Measurements from ENCODE around the gene ANKRD50.

DNA sequence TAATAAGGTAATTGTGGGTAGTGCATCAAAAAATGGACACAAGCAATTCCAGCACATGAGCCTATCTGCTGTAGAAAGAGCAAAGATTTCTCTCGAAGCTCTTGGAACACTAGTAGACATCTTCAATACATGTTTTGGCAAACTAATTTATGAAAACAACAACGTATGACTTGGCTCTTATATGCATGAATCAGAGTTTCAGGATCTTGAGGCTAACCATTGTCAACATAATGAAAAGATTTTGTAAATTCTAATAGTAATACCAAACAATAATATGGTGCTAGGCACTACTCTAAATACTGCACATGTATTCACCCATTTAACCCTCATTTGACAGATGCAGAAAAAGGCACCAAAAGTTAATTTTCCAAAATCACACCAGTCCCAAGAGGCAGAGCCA, 25.1 kb upstream of the ANKRD50 start:
- TF ChIP-seq HNRNPK (IDR thresholded peaks at IDR 0.05; ENCODE audit: low read depth, low read length, poor library complexity, severe bottlenecking) (no peak), ZNF274 (CRISPR knock-in tag; IDR thresholded peaks at IDR 0.05) (no peak), TCF7L2 (IDR thresholded peaks at IDR 0.05; ENCODE audit: low read depth, low read length) (no peak), DNMT1 (CRISPR knock-in tag; IDR thresholded peaks at IDR 0.05) (no peak), MEF2D (CRISPR knock-in tag; IDR thresholded peaks at IDR 0.05) (no peak)
- TF ChIP-seq, protein P1, sequence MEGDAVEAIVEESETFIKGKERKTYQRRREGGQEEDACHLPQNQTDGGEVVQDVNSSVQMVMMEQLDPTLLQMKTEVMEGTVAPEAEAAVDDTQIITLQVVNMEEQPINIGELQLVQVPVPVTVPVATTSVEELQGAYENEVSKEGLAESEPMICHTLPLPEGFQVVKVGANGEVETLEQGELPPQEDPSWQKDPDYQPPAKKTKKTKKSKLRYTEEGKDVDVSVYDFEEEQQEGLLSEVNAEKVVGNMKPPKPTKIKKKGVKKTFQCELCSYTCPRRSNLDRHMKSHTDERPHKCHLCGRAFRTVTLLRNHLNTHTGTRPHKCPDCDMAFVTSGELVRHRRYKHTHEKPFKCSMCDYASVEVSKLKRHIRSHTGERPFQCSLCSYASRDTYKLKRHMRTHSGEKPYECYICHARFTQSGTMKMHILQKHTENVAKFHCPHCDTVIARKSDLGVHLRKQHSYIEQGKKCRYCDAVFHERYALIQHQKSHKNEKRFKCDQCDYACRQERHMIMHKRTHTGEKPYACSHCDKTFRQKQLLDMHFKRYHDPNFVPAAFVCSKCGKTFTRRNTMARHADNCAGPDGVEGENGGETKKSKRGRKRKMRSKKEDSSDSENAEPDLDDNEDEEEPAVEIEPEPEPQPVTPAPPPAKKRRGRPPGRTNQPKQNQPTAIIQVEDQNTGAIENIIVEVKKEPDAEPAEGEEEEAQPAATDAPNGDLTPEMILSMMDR (CRISPR knock-in tag; IDR thresholded peaks at IDR 0.05): no peak
- TF ChIP-seq, protein P2, sequence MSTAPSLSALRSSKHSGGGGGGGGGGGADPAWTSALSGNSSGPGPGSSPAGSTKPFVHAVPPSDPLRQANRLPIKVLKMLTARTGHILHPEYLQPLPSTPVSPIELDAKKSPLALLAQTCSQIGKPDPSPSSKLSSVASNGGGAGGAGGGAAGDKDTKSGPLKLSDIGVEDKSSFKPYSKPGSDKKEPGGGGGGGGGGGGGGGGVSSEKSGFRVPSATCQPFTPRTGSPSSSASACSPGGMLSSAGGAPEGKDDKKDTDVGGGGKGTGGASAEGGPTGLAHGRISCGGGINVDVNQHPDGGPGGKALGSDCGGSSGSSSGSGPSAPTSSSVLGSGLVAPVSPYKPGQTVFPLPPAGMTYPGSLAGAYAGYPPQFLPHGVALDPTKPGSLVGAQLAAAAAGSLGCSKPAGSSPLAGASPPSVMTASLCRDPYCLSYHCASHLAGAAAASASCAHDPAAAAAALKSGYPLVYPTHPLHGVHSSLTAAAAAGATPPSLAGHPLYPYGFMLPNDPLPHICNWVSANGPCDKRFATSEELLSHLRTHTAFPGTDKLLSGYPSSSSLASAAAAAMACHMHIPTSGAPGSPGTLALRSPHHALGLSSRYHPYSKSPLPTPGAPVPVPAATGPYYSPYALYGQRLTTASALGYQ (CRISPR knock-in tag; IDR thresholded peaks at IDR 0.05): no peak
